Endodermal cell (in vitro differentiated cells): ENCODE results near the gene PRDM13. TPM values are rescaled to one million over a fixed set of nuclear protein-coding genes. Genes with fewer than 3 reads are reported as not detected.

Source experiments
- DNase-seq: peaks from one replicate; pipeline ENCODE4 v3.0.0-alpha.2; 2017
- H3K27ac ChIP-seq: 2 replicates; pipeline ENCODE4 v1.5.1; 2013; ENCODE audit warnings: mild to moderate bottlenecking, low read depth, low read length, moderate library complexity
- H3K27me3 ChIP-seq: 2 replicates; pipeline ENCODE4 v1.6.1; 2013; ENCODE audit warnings: mild to moderate bottlenecking, low read length, moderate library complexity; ENCODE audit not compliant: insufficient read depth, control insufficient read depth, poor library complexity, severe bottlenecking
- H3K36me3 ChIP-seq: 2 replicates; pipeline ENCODE4 v1.7.0; 2013; ENCODE audit warnings: mild to moderate bottlenecking, low read length, moderate library complexity; ENCODE audit not compliant: control insufficient read depth, insufficient read depth
- H3K4me1 ChIP-seq: one replicate; pipeline ENCODE4 v1.7.0; 2013; ENCODE audit warnings: low read length; ENCODE audit not compliant: control insufficient read depth, insufficient read depth
- H3K4me3 ChIP-seq: 2 replicates; pipeline ENCODE4 v1.5.1; 2013; ENCODE audit warnings: mild to moderate bottlenecking, low read length, moderate library complexity
- H3K9ac ChIP-seq: 2 replicates; pipeline ENCODE4 v1.6.1; 2013; ENCODE audit warnings: mild to moderate bottlenecking, low read length, moderate library complexity; ENCODE audit not compliant: poor library complexity, severe bottlenecking; ENCODE audit errors: extremely low read depth
- H3K9me3 ChIP-seq: 2 replicates; pipeline ENCODE4 v1.6.1; 2013; ENCODE audit warnings: mild to moderate bottlenecking, low read length, moderate library complexity; ENCODE audit not compliant: control insufficient read depth
- H3K27ac Mint-ChIP-seq: 2 replicates; pipeline ENCODE4 v1.8.0; 2020; ENCODE audit warnings: mixed read lengths
- H3K27me3 Mint-ChIP-seq: 2 replicates; pipeline ENCODE4 v1.8.0; 2021; ENCODE audit warnings: mild to moderate bottlenecking, mixed read lengths; ENCODE audit not compliant: insufficient read depth
- H3K36me3 Mint-ChIP-seq: 2 replicates; pipeline ENCODE4 v1.8.0; 2020; ENCODE audit warnings: low read depth, mixed read lengths
- H3K4me1 Mint-ChIP-seq: 2 replicates; pipeline ENCODE4 v1.8.0; 2020; ENCODE audit warnings: mixed read lengths
- H3K4me3 Mint-ChIP-seq: 2 replicates; pipeline ENCODE4 v1.8.0; 2020; ENCODE audit warnings: mild to moderate bottlenecking, moderate library complexity, mixed read lengths
- H3K9me3 Mint-ChIP-seq: 2 replicates; pipeline ENCODE4 v1.8.0; 2020; ENCODE audit warnings: mild to moderate bottlenecking, mixed read lengths
- CTCF ChIP-seq: fragments of 200-600 bp; sonication (generic); conservative IDR thresholded peaks from 2 replicates; pipeline ENCODE4 v1.5.0; 2021; ENCODE audit warnings: antibody characterized with exemption, mild to moderate bottlenecking
- WGBS, 2 experiments: methylation state at CpG; one replicate each; pipeline versions ENCODE4 v1.1.5 to v1.1.7; 2013; ENCODE audit warnings: missing lambda C conversion rate in 2 of 2, mixed read lengths in 1 of 2; ENCODE audit not compliant: insufficient coverage in 1 of 2, insufficient read length in 1 of 2; 5-methylcytosine and 5-hydroxymethylcytosine counted together
- total RNA-seq, 2 donors: library from RNA; stranded (reverse); fragmentation: NEBNext Ultra II Directional in 1 of 2; extraction: Animal tissue kit (Norgen Biotek cat#: 25700) in 1 of 2; gene quantifications; 2 replicates in 1 of 2; 3 replicates in 1 of 2; pipeline ENCODE4 v1.2.1, GENCODE V29; 2021

The PRDM13 gene
- total RNA-seq, 2 donors from 2014 or later: 0.09 TPM; not detected in 1

DNA sequence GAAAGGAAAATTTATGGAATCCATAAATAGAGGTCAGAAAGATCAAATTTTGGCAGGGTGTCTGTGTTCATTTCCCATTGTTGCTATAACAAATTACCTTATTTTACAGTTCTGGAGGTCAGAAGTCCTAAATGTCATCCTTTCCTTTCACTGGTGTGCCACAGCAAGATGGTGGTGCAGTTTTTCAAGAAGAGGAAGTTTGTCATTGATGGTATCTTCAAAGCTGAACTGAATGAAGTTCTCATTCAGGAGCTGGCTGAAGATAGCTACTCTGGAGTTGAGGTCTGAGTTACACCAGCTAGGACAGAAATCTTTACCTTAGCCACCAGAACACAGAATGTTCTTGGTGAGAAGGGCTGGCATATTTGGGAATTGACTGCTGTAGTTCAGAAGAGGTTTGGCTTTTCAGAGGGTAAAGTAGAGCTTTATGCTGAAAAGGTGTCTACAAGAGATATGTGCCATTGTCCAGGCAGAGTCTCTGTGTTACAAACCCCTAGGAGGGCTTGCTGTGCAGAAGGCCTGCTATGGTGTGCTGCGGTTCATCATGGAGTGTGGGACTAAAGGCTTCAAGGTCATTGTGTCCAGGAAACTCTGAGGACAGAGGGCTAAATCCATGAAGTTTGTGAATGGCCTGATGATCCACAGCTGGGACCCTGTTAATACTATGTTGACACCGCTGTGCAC lies 30.9 kb upstream of the PRDM13 start:
- no peak overlapping the region for H3K4me3 ChIP-seq
- WGBS, 2 experiments: 96 to 100% methylated on average over 2 of the region's 2 CpGs
- Mint-ChIP-seq H3K36me3 (no peaks in the 10 kb centered on the region), H3K4me3 (no peak overlapping the region), H3K9me3 (no peaks in the 10 kb centered on the region), H3K27ac (no peak overlapping the region), H3K4me1 (no peaks in the 10 kb centered on the region), H3K27me3 (peaks cover 65% of the 10 kb centered on the region)
- peaks cover 48% of the 10 kb centered on the region for H3K27me3 ChIP-seq
- no peaks in the 10 kb centered on the region for H3K36me3 ChIP-seq
- no peak overlapping the region for H3K9ac ChIP-seq
- DNase-seq: no peak
- no peaks in the 10 kb centered on the region for H3K9me3 ChIP-seq
- peaks cover 2% of the 10 kb centered on the region for H3K4me1 ChIP-seq
- no peak for TF ChIP-seq CTCF
- no peak overlapping the region for H3K27ac ChIP-seq

GRCh38 chr6:99579781-99580180 lies 26.9 kb upstream of the PRDM13 start:
- TF ChIP-seq CTCF: no peak
- Mint-ChIP-seq H3K27ac (no peak overlapping the region), H3K4me1 (no peaks in the 10 kb centered on the region), H3K4me3 (no peak overlapping the region), H3K9me3 (no peaks in the 10 kb centered on the region), H3K27me3 (peaks cover 86% of the 10 kb centered on the region), H3K36me3 (no peaks in the 10 kb centered on the region)
- Histone ChIP-seq H3K4me3 (no peak overlapping the region), H3K36me3 (no peaks in the 10 kb centered on the region), H3K27ac (no peak overlapping the region), H3K9ac (no peak overlapping the region), H3K27me3 (peaks cover 77% of the 10 kb centered on the region), H3K4me1 (no peaks in the 10 kb centered on the region), H3K9me3 (no peaks in the 10 kb centered on the region)
- DNase-seq: no peak
- WGBS, 2 experiments: 84 to 93% methylated on average over 2 to 4 of the region's 4 CpGs

- peaks cover 2% of the 10 kb centered on the region for H3K4me1 Mint-ChIP-seq
- Histone ChIP-seq H3K36me3 (no peaks in the 10 kb centered on the region), H3K27ac (no peak overlapping the region), H3K4me3 (no peak overlapping the region), H3K9ac (no peak overlapping the region), H3K4me1 (no peaks in the 10 kb centered on the region), H3K9me3 (no peaks in the 10 kb centered on the region), H3K27me3 (peaks cover 100% of the 10 kb centered on the region)
- no peak overlapping the region for H3K27ac Mint-ChIP-seq
- no peaks in the 10 kb centered on the region for H3K9me3 Mint-ChIP-seq
- H3K4me3 Mint-ChIP-seq: no peak overlapping the region
- WGBS, 2 experiments: 56 to 75% methylated on average over 3 to 4 of the region's 4 CpGs
- no peak for DNase-seq
- peaks cover 92% of the 10 kb centered on the region for H3K27me3 Mint-ChIP-seq
- no peaks in the 10 kb centered on the region for H3K36me3 Mint-ChIP-seq
- no peak for TF ChIP-seq CTCF
These were observed 18.8 kb upstream of the PRDM13 start for GRCh38 chr6:99587792-99588191.
